HEK293 (cell line): ENCODE measurements around the gene MED25.

Experiments used
- GLI2 ChIP-seq: fragments of 450-650 bp; formaldehyde crosslinking; IDR thresholded peaks from 2 replicates; pipeline ENCODE4; 2017; ENCODE audit warnings: missing biosample characterization, missing genetic modification characterization, low read depth, borderline replicate concordance
- HOXD13 ChIP-seq: sonication (generic); formaldehyde crosslinking; IDR thresholded peaks from 2 replicates; pipeline ENCODE4 v1.8.0; 2022; ENCODE audit warnings: missing genetic modification reagents, borderline replicate concordance
- KLF10 ChIP-seq: fragments of 450-650 bp; IDR thresholded peaks from 2 replicates; pipeline ENCODE4 v1.5.1; 2018; ENCODE audit warnings: missing biosample characterization, mild to moderate bottlenecking, missing genetic modification characterization
- KLF7 ChIP-seq: fragments of 450-650 bp; formaldehyde crosslinking; IDR thresholded peaks from 2 replicates; pipeline ENCODE4 v1.5.1; 2016; ENCODE audit warnings: missing biosample characterization, missing genetic modification characterization, borderline replicate concordance
- SETDB1 ChIP-seq: IDR thresholded peaks from one replicate; pipeline ENCODE4 v1.6.1; 2017; ENCODE audit warnings: mild to moderate bottlenecking, low read length, moderate library complexity, mixed read lengths; ENCODE audit not compliant: insufficient read length
- YY2 ChIP-seq: fragments of 450-650 bp; formaldehyde crosslinking; IDR thresholded peaks from 2 replicates; pipeline ENCODE4 v1.5.1; 2016; ENCODE audit warnings: missing biosample characterization, missing genetic modification characterization
- ZBTB1 ChIP-seq: fragments of 450-650 bp; formaldehyde crosslinking; IDR thresholded peaks from 2 replicates; pipeline ENCODE4 v1.5.1; 2016; ENCODE audit warnings: missing biosample characterization, missing genetic modification characterization
- ZBTB17 ChIP-seq: fragments of 450-650 bp; formaldehyde crosslinking; IDR thresholded peaks from 2 replicates; pipeline ENCODE4 v1.5.1; 2016; ENCODE audit warnings: missing biosample characterization, missing genetic modification characterization
- ZFP37 ChIP-seq: fragments of 450-650 bp; formaldehyde crosslinking; IDR thresholded peaks from 2 replicates; pipeline ENCODE4 v1.5.1; 2016; ENCODE audit warnings: missing biosample characterization, missing genetic modification characterization
- ZNF19 ChIP-seq: fragments of 450-650 bp; formaldehyde crosslinking; IDR thresholded peaks from 2 replicates; pipeline ENCODE4; 2016; ENCODE audit warnings: missing biosample characterization, missing genetic modification characterization, low read depth
- ZNF2 ChIP-seq: fragments of 450-650 bp; formaldehyde crosslinking; IDR thresholded peaks from 2 replicates; pipeline ENCODE4 v1.5.1; 2016; ENCODE audit warnings: missing biosample characterization, missing genetic modification characterization
- ZNF302 ChIP-seq: fragments of 450-650 bp; formaldehyde crosslinking; IDR thresholded peaks from 2 replicates; pipeline ENCODE4 v1.5.1; 2016; ENCODE audit warnings: missing biosample characterization, missing genetic modification characterization, low read depth
- ZNF350 ChIP-seq: fragments of 450-650 bp; formaldehyde crosslinking; IDR thresholded peaks from 2 replicates; pipeline ENCODE4 v1.5.0; 2017; ENCODE audit warnings: missing biosample characterization, mild to moderate bottlenecking, missing genetic modification characterization
- ZNF426 ChIP-seq: fragments of 450-650 bp; formaldehyde crosslinking; IDR thresholded peaks from 2 replicates; pipeline ENCODE4 v1.5.1; 2017; ENCODE audit warnings: missing biosample characterization, missing genetic modification characterization, mild to moderate bottlenecking, inconsistent platforms, moderate library complexity
- ZNF433 ChIP-seq: fragments of 450-650 bp; formaldehyde crosslinking; IDR thresholded peaks from 2 replicates; pipeline ENCODE4 v1.5.1; 2016; ENCODE audit warnings: missing biosample characterization, missing genetic modification characterization, low read depth
- ZNF558 ChIP-seq: fragments of 450-650 bp; formaldehyde crosslinking; IDR thresholded peaks from 2 replicates; pipeline ENCODE4 v1.5.1; 2016; ENCODE audit warnings: missing biosample characterization, missing genetic modification characterization
- ZNF626 ChIP-seq: fragments of 450-650 bp; sonication (Bioruptor Pico); formaldehyde crosslinking; IDR thresholded peaks from 2 replicates; pipeline ENCODE4 v1.5.1; 2018; ENCODE audit warnings: missing biosample characterization, missing genetic modification characterization, inconsistent platforms
- ZNF707 ChIP-seq: fragments of 450-650 bp; formaldehyde crosslinking; IDR thresholded peaks from 2 replicates; pipeline ENCODE4 v1.5.1; 2016; ENCODE audit warnings: missing biosample characterization, missing genetic modification characterization
- TF ChIP-seq, protein P1 (sequence below): fragments of 450-650 bp; IDR thresholded peaks from 2 replicates; pipeline ENCODE4 v1.5.1; 2018; ENCODE audit warnings: missing biosample characterization, mild to moderate bottlenecking, missing genetic modification characterization
- TF ChIP-seq, protein P2 (sequence below): fragments of 450-650 bp; formaldehyde crosslinking; IDR thresholded peaks from 2 replicates; pipeline ENCODE4 v1.5.1; 2017; ENCODE audit warnings: missing biosample characterization, missing genetic modification characterization
- TF ChIP-seq, protein P3 (sequence below): sonication (generic); formaldehyde crosslinking; IDR thresholded peaks from 2 replicates; pipeline ENCODE4 v1.8.1; 2022; ENCODE audit warnings: mild to moderate bottlenecking, moderate library complexity, missing genetic modification reagents
- TF ChIP-seq, protein P4 (sequence below): fragments of 450-650 bp; formaldehyde crosslinking; IDR thresholded peaks from 2 replicates; pipeline ENCODE4 v1.5.1; 2016; ENCODE audit warnings: missing biosample characterization, missing genetic modification characterization
- TF ChIP-seq, protein P5 (sequence below): fragments of 450-650 bp; formaldehyde crosslinking; IDR thresholded peaks from 2 replicates; pipeline ENCODE4 v1.5.1; 2017; ENCODE audit warnings: missing biosample characterization, missing genetic modification characterization
- TF ChIP-seq, protein P6 (sequence below): fragments of 450-650 bp; formaldehyde crosslinking; IDR thresholded peaks from 2 replicates; pipeline ENCODE4 v1.5.1; 2017; ENCODE audit warnings: missing biosample characterization, missing genetic modification characterization

MED25 gene

DNA sequence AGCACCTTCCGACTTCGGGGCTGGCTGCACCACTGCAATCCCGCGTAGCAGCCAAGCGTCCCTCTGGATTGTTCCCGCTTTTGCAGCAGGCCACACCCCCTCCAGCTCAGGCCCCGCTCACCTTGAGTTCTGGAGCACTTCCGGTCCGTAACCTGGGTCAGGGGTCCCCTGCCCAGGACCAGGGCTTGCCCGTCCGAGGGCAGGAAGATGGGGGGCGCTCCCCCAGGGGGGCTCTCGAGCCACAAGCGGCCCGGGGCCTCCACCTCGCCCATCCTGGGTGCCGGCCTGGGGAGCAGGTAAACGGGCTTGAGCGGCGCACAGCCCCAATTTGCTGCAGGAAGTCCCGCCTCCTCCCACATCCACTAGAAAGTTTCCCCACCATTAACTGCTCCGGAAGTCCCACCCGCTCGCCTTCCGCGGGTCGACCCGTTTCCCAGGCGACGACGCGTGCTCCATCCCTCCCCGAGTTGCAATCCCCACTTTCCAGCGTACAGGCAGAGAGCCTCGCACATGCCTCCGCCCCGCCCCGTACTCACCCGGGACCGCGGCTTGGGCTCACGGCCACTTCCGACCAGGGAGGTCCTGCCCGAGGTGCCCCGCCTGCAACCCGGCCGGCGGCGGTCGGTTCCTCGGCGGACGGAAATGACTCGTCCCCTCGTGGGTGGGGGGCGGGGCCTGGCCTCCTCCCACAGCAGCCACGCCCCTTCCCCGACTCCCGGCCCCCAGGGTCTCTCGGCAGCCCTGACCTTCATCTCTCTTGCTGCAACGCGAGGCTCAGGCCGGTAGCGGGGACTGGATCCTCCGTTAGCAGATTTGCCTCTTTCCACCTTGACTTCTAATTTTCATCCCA is 49.1 kb downstream of the MED25 start, which contains the start of gene PNKP (continued):
- TF ChIP-seq, protein P1, sequence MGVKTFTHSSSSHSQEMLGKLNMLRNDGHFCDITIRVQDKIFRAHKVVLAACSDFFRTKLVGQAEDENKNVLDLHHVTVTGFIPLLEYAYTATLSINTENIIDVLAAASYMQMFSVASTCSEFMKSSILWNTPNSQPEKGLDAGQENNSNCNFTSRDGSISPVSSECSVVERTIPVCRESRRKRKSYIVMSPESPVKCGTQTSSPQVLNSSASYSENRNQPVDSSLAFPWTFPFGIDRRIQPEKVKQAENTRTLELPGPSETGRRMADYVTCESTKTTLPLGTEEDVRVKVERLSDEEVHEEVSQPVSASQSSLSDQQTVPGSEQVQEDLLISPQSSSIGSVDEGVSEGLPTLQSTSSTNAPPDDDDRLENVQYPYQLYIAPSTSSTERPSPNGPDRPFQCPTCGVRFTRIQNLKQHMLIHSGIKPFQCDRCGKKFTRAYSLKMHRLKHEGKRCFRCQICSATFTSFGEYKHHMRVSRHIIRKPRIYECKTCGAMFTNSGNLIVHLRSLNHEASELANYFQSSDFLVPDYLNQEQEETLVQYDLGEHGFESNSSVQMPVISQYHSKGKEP (tag by site-specific recombination), result peak; percentile 65; the same call in 1 of the 2 replicates
- TF ChIP-seq ZNF433 (tag by site-specific recombination) (no peak), ZNF19 (tag by site-specific recombination) (no peak), ZNF350 (tag by site-specific recombination) (no peak), ZNF426 (tag by site-specific recombination) (no peak), ZBTB17 (tag by site-specific recombination) (peak; percentile 80), GLI2 (tag by site-specific recombination) (no peak), HOXD13 (CRISPR knock-in tag) (no peak), KLF7 (peak; percentile 63; the same call in 1 of the 2 replicates), SETDB1 (no peak), ZNF302 (no peak), ZBTB1 (tag by site-specific recombination) (no peak), ZFP37 (no peak), KLF10 (tag by site-specific recombination) (peak; percentile 88), ZNF707 (no peak), ZNF558 (tag by site-specific recombination) (no peak), ZNF626 (tag by site-specific recombination) (no peak), YY2 (tag by site-specific recombination) (no peak), ZNF2 (tag by site-specific recombination) (peak; percentile 59; the same call in 1 of the 2 replicates)
- TF ChIP-seq, protein P2, sequence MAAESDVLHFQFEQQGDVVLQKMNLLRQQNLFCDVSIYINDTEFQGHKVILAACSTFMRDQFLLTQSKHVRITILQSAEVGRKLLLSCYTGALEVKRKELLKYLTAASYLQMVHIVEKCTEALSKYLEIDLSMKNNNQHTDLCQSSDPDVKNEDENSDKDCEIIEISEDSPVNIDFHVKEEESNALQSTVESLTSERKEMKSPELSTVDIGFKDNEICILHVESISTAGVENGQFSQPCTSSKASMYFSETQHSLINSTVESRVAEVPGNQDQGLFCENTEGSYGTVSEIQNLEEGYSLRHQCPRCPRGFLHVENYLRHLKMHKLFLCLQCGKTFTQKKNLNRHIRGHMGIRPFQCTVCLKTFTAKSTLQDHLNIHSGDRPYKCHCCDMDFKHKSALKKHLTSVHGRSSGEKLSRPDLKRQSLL (tag by site-specific recombination), result peak; percentile 97
- TF ChIP-seq, protein P3, sequence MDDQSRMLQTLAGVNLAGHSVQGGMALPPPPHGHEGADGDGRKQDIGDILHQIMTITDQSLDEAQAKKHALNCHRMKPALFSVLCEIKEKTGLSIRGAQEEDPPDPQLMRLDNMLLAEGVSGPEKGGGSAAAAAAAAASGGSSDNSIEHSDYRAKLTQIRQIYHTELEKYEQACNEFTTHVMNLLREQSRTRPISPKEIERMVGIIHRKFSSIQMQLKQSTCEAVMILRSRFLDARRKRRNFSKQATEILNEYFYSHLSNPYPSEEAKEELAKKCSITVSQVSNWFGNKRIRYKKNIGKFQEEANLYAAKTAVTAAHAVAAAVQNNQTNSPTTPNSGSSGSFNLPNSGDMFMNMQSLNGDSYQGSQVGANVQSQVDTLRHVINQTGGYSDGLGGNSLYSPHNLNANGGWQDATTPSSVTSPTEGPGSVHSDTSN (CRISPR knock-in tag), result 0 out of 2 replicates have a peak, but pooled peaks have one; percentile 73
- TF ChIP-seq, protein P4, sequence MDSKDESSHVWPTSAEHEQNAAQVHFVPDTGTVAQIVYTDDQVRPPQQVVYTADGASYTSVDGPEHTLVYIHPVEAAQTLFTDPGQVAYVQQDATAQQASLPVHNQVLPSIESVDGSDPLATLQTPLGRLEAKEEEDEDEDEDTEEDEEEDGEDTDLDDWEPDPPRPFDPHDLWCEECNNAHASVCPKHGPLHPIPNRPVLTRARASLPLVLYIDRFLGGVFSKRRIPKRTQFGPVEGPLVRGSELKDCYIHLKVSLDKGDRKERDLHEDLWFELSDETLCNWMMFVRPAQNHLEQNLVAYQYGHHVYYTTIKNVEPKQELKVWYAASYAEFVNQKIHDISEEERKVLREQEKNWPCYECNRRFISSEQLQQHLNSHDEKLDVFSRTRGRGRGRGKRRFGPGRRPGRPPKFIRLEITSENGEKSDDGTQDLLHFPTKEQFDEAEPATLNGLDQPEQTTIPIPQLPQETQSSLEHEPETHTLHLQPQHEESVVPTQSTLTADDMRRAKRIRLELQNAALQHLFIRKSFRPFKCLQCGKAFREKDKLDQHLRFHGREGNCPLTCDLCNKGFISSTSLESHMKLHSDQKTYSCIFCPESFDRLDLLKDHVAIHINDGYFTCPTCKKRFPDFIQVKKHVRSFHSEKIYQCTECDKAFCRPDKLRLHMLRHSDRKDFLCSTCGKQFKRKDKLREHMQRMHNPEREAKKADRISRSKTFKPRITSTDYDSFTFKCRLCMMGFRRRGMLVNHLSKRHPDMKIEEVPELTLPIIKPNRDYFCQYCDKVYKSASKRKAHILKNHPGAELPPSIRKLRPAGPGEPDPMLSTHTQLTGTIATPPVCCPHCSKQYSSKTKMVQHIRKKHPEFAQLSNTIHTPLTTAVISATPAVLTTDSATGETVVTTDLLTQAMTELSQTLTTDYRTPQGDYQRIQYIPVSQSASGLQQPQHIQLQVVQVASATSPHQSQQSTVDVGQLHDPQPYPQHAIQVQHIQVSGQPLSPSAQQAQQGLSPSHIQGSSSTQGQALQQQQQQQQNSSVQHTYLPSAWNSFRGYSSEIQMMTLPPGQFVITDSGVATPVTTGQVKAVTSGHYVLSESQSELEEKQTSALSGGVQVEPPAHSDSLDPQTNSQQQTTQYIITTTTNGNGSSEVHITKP, result peak; percentile 77
- TF ChIP-seq, protein P5, sequence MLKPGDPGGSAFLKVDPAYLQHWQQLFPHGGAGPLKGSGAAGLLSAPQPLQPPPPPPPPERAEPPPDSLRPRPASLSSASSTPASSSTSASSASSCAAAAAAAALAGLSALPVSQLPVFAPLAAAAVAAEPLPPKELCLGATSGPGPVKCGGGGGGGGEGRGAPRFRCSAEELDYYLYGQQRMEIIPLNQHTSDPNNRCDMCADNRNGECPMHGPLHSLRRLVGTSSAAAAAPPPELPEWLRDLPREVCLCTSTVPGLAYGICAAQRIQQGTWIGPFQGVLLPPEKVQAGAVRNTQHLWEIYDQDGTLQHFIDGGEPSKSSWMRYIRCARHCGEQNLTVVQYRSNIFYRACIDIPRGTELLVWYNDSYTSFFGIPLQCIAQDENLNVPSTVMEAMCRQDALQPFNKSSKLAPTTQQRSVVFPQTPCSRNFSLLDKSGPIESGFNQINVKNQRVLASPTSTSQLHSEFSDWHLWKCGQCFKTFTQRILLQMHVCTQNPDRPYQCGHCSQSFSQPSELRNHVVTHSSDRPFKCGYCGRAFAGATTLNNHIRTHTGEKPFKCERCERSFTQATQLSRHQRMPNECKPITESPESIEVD (tag by site-specific recombination), result no peak
- TF ChIP-seq, protein P6, sequence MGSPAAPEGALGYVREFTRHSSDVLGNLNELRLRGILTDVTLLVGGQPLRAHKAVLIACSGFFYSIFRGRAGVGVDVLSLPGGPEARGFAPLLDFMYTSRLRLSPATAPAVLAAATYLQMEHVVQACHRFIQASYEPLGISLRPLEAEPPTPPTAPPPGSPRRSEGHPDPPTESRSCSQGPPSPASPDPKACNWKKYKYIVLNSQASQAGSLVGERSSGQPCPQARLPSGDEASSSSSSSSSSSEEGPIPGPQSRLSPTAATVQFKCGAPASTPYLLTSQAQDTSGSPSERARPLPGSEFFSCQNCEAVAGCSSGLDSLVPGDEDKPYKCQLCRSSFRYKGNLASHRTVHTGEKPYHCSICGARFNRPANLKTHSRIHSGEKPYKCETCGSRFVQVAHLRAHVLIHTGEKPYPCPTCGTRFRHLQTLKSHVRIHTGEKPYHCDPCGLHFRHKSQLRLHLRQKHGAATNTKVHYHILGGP (tag by site-specific recombination), result 0 out of 2 replicates have a peak, but pooled peaks have one; percentile 45
